Stomach (tissue), 9 donors: Measurements from ENCODE around the gene PCNX3. TPM values are rescaled to one million over a fixed set of nuclear protein-coding genes. Genes with fewer than 3 reads are reported as not detected.
"Not testable (repeated sequence)": the region's sequence is repeated elsewhere in the genome, so short reads cannot be mapped to it uniquely, and the experiment has no call there.

Experiments
- DNase-seq, 2 donors: peaks; one replicate each; pipeline versions ENCODE4 v3.0.0 to v3.0.0-alpha.2; 2013 to 2019
- H3K27ac ChIP-seq, 5 donors: fragments of 200-600 bp in 4 of 5; sonication (generic) in 4 of 5; one replicate each; pipeline ENCODE4 v1.5.1; 2013 to 2019; ENCODE audit warnings: mild to moderate bottlenecking in 1 of 5, moderate library complexity in 1 of 5
- H3K27me3 ChIP-seq, 3 donors: fragments of 200-600 bp; sonication (generic); one replicate each; pipeline ENCODE4 v1.5.1; 2017 to 2019; ENCODE audit warnings: mixed run types in 1 of 3
- H3K36me3 ChIP-seq, 4 donors: fragments of 200-600 bp; sonication (generic); 1 replicate in 3 of 4; 2 replicates in 1 of 4; pipeline ENCODE4 v1.5.1; 2016 to 2019
- H3K4me1 ChIP-seq, 4 donors: fragments of 200-600 bp; sonication (generic); one replicate each; pipeline ENCODE4 v1.5.1; 2016 to 2019
- H3K4me3 ChIP-seq, 4 donors: fragments of 200-600 bp; sonication (generic) in 3 of 4; one replicate each; pipeline ENCODE4 v1.5.1; 2016 to 2019; ENCODE audit warnings: mild to moderate bottlenecking in 1 of 4
- H3K9me3 ChIP-seq, 4 donors: fragments of 200-600 bp; sonication (generic); one replicate each; pipeline ENCODE4 v1.5.1; 2016 to 2019
- EP300 ChIP-seq: sonication (generic); formaldehyde crosslinking; IDR thresholded peaks from one replicate; pipeline ENCODE4 v1.6.1; 2017; ENCODE audit warnings: antibody characterized with exemption
- POLR2A ChIP-seq, 4 donors: fragments of 450-650 bp; IDR thresholded peaks; one replicate each; pipeline ENCODE4 v1.6.1; 2016; ENCODE audit warnings: antibody characterized with exemption in 4 of 4, control low read depth in 2 of 4, mild to moderate bottlenecking in 1 of 4, moderate library complexity in 1 of 4
- POLR2AphosphoS5 ChIP-seq, 3 donors: sonication (generic); formaldehyde crosslinking; IDR thresholded peaks; one replicate each; pipeline ENCODE4 v1.6.1; 2016; ENCODE audit warnings: antibody characterized with exemption in 3 of 3
- WGBS, 5 donors: extraction: QIAGEN DNeasy Blood & Tissue Kit in 3 of 5; methylation state at CpG; one replicate each; pipeline versions ENCODE4 v1.1.5 to v1.1.7; 2013 to 2018; 5-methylcytosine and 5-hydroxymethylcytosine counted together
- intact Hi-C: fragments of 100-400 bp; cut with DNase I; formaldehyde crosslinking; loops from one replicate; pipeline ENCODE4 v1.15.1; 2023; ENCODE audit warnings: low total_unique reads
- polyA plus RNA-seq, 3 donors: library from polyadenylated mRNA; stranded (reverse); fragments of 200-250 nt; gene quantifications; one replicate each; pipeline ENCODE4 v1.2.3, GENCODE V29; 2013
- total RNA-seq, 5 donors: library from RNA; depleted of rRNA; stranded (reverse); fragments of >200 nt; gene quantifications; one replicate each; pipeline versions ENCODE4 v1.1.0 to v1.2.3, GENCODE V29; 2014 to 2016
- TF ChIP-seq, protein P1 (sequence below), 7 experiments: fragments of 450-650 bp in 4 of 7; fragments of 200-600 bp in 3 of 7; sonication (generic) in 3 of 7; IDR thresholded peaks; one replicate each; pipeline ENCODE4 v1.5.1; 2016 to 2019; ENCODE audit warnings: antibody characterized with exemption in 7 of 7, control low read depth in 2 of 7, mild to moderate bottlenecking in 1 of 7
- donor health status: healthy with polysubstance abuse.
- donor health status: Bipolar disorder and iron deficiency.
- donor health status: healthy.

Gene PCNX3
- total and polyA plus RNA-seq, 8 donors = 4.6 to 76.2 (median 22.0) TPM

DNA sequence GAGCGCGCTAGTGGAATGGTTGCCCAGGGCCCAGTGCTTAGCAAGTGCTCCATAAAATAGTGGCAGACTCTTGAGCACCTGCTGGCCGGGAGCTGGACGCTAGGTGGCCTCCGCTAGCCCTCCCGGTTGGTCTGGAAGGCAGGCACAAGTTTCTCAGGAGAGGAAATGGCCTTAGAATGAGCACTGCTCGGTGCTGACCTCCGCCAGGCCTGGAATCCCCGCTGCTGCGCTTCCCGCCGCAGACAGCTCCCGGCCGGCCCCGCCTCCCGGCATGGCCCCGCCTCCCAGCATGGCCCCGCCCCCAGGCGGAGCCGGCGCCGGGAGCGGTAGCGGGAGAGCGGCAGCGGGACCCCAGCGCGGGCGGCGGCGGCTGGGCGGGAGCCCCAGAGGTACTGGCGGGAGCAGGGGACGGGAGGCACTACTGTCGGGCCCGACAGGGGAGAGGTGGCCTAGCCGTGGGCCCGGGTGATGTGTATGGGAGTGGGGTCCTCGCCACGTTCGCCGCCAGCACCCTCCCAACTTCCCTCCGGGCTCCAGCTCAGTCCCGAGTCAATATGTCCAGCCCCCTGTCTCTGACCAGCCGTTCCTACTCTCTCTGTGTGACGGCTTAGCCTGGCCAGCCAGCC is 22.3 kb downstream of the PCNX3 start, which contains the start of gene SIPA1:
SIPA1 (plus strand) TSS at position 308 of the 626 bp plus-strand sequence. CDS start 2,821 bp downstream, outside the sequence.
- TF ChIP-seq POLR2AphosphoS5 (IDR thresholded peaks at IDR 0.05) (peak; percentile 25 to 73 (median 41)), POLR2A (IDR thresholded peaks at IDR 0.05) (no peak), EP300 (no peak)
- TF ChIP-seq, protein P1, sequence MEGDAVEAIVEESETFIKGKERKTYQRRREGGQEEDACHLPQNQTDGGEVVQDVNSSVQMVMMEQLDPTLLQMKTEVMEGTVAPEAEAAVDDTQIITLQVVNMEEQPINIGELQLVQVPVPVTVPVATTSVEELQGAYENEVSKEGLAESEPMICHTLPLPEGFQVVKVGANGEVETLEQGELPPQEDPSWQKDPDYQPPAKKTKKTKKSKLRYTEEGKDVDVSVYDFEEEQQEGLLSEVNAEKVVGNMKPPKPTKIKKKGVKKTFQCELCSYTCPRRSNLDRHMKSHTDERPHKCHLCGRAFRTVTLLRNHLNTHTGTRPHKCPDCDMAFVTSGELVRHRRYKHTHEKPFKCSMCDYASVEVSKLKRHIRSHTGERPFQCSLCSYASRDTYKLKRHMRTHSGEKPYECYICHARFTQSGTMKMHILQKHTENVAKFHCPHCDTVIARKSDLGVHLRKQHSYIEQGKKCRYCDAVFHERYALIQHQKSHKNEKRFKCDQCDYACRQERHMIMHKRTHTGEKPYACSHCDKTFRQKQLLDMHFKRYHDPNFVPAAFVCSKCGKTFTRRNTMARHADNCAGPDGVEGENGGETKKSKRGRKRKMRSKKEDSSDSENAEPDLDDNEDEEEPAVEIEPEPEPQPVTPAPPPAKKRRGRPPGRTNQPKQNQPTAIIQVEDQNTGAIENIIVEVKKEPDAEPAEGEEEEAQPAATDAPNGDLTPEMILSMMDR (IDR thresholded peaks at IDR 0.05) = peak in 2 of 7 experiments; percentile 24 to 28
- Histone ChIP-seq H3K9me3 (no peaks in the 10 kb centered on the region), H3K27me3 (no peaks in the 10 kb centered on the region), H3K4me1 (peaks cover 36 to 70% (median 52%) of the 10 kb centered on the region in 4 donors), H3K36me3 (peaks cover 36 to 63% (median 55%) of the 10 kb centered on the region in 4 donors), H3K27ac (peak within 1 kb of the TSS; percentile 85 to 95 (median 89)), H3K4me3 (peak within 1 kb of the TSS; percentile 70 to 88 (median 79))
- DNase-seq = peak; percentile 78 to 93
- WGBS, 5 donors = 3 to 19% (median 4%) methylated on average over 9 to 46 of the region's 46 CpGs
- intact Hi-C loops = no loop called here

DNA sequence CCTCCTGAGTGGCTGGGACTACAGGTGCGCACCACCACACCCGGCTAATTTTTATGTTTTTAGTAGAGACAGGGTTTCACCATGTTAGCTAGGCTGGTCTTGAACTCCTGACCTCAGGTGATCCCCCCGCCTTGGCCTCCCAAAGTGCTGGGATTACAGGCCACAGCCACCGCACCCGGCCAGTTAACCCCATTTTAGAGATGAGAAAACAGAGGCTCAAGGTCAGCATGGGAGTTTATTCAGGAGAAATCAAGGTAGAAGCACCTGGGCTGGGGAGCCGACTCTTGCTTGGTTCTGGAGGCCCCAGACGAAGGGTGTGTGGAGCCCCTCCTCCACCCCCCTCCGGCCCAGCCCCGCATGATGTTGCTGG is 23.6 kb downstream of the PCNX3 start:
- 78 to 89% (median 88%) methylated on average over 9 of the region's 9 CpGs for WGBS, 5 donors
- H3K36me3 ChIP-seq = peaks cover 29 to 58% (median 54%) of the 10 kb centered on the region in 4 donors
- H3K9me3 ChIP-seq, intact Hi-C loops, DNase-seq, H3K27me3 ChIP-seq: not testable (repeated sequence)
- H3K27ac ChIP-seq = peak overlapping the region in 4 of 5 donors; percentile 85 to 95 (median 90)
- peak overlapping the region; percentile 70 to 88 (median 79) for H3K4me3 ChIP-seq
- H3K4me1 ChIP-seq = peaks cover 36 to 79% (median 52%) of the 10 kb centered on the region in 4 donors

DNA sequence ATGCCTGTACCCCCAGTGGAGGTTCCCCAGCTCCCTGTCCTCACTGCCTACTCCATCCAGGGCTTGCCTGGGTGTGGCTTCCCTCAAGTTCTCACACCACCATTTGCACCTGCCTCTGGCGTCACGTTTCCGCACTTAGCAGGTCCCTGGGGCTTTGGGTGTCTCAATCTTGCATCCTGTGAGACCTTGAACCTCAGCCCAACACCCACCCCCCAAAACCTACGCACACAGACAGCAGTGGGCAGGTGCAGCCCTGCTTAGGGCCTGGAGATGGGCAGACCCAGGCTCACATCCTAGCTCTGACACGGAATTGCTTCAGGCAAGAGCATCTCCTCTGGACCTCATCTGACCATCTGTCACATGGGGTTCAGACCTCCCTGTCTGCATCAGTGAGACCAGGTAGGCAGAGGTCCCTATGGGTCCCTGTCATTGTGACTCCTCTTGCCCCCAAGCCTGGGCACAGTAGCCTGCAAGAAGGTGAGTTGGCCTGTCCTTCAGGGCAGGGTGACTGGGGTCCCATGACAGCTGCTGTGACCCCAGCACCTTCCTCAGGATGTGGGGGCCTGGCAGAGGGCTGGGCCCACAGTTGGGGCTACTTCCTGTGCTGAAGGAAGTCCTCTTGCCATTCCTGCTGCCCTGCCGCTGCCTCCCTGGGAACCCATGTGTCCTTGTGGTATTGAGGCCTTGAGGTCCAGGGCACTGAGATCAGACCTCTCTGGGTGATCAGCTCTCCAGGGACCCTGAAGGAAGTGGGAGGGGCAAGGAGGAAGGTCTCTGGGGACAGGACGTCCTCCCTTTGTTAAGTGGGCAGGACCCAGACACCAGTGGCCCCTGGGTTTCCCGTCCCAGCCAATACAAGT is 24.3 kb downstream of the PCNX3 start:
- Histone ChIP-seq H3K27me3 (no peaks in the 10 kb centered on the region), H3K27ac (peak overlapping the region; percentile 74 to 95 (median 89)), H3K4me1 (peaks cover 36 to 79% (median 52%) of the 10 kb centered on the region in 4 donors), H3K36me3 (peaks cover 23 to 58% (median 54%) of the 10 kb centered on the region in 4 donors), H3K4me3 (peak overlapping the region; percentile 16 to 88 (median 55)), H3K9me3 (no peaks in the 10 kb centered on the region)
- peak in 1 of 2 donors; percentile 80 for DNase-seq
- intact Hi-C loops = no loop called here
- WGBS, 5 donors = 65 to 74% (median 68%) methylated on average over 7 to 8 of the region's 8 CpGs
- TF ChIP-seq POLR2AphosphoS5 (IDR thresholded peaks at IDR 0.05) = peak in 1 of 3 donors; percentile 30
- TF ChIP-seq, protein P1 (IDR thresholded peaks at IDR 0.05) = no peak

DNA sequence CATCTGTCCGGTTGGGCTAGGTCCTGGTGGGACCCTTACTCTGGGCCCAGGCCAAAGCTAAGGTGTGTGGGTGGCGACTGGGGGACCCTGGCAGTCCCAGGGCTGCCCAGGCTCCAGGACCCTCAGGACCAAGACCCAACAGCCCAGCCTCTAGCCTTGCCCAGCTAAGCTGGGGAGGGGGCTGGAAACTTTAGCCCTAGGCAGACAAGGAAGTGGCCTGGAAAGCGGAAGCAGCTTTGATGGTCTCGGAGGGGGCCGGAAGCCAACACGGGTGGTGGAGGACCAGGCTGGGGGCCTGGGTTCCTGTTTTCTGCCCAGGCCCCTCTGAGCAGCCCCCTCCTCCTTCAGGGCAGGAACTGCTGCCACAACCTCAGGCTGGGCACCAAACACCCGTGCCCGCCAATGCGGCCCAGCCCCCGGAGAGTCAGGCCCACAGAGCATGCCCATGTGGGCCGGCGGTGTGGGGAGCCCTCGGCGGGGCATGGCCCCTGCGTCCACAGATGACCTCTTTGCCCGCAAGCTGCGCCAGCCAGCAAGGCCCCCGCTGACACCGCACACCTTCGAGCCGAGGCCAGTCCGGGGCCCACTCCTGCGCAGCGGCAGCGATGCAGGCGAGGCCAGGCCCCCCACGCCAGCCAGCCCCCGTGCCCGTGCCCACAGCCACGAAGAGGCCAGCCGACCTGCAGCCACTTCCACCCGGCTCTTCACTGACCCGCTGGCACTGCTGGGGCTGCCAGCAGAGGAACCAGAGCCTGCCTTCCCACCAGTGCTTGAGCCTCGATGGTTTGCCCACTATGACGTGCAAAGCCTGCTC is 25.1 kb downstream of the PCNX3 start:
- 77 to 82% (median 78%) methylated on average over 11 to 35 of the region's 35 CpGs for WGBS, 5 donors
- TF ChIP-seq EP300 (no peak), POLR2A (IDR thresholded peaks at IDR 0.05) (no peak), POLR2AphosphoS5 (IDR thresholded peaks at IDR 0.05) (no peak)
- TF ChIP-seq, protein P1 (IDR thresholded peaks at IDR 0.05) = no peak
- Histone ChIP-seq H3K36me3 (peaks cover 14 to 58% (median 54%) of the 10 kb centered on the region in 4 donors), H3K4me1 (peaks cover 36 to 79% (median 52%) of the 10 kb centered on the region in 4 donors), H3K27ac (peak overlapping the region; percentile 74 to 95 (median 89)), H3K4me3 (peak overlapping the region; percentile 16 to 88 (median 36)), H3K9me3 (no peaks in the 10 kb centered on the region), H3K27me3 (no peaks in the 10 kb centered on the region)
- intact Hi-C loops = no loop called here
- peak; percentile 59 to 66 for DNase-seq
